NOMO-1 (cell line): Measurements from ENCODE around the gene SYT11.
"Not testable (repeated sequence)": the region's sequence is repeated elsewhere in the genome, so short reads cannot be mapped to it uniquely, and the experiment has no call there.

Experiments
- DNase-seq, 2 experiments: peaks; one replicate each; lab custom pipeline; 2025; ENCODE audit not compliant: unreplicated experiment in 2 of 2; lab: John Stamatoyannopoulos, UW

The SYT11 gene

GRCh38 chr1:155895617-155896016 is 36.2 kb downstream of the SYT11 start:
- not testable (repeated sequence) for DNase-seq

- DNase-seq, result not testable (repeated sequence)
Measured at GRCh38 chr1:155896476-155896875, 37.1 kb downstream of the SYT11 start.

GRCh38 chr1:155897746-155898145 is 38.4 kb downstream of the SYT11 start:
- DNase-seq, result no peak

- no peak for DNase-seq
Measured at GRCh38 chr1:155898888-155899287, 39.5 kb downstream of the SYT11 start.

GRCh38 chr1:155899683-155900082 is 40.3 kb downstream of the SYT11 start:
- no peak for DNase-seq

GRCh38 chr1:155900161-155900560 is 40.8 kb downstream of the SYT11 start:
- no peak for DNase-seq

GRCh38 chr1:155904261-155904660 is 44.9 kb downstream of the SYT11 start:
- no peak for DNase-seq

GRCh38 chr1:155909894-155910293 is 50.5 kb downstream of the SYT11 start:
- DNase-seq, result peak; percentile 53 to 84

- DNase-seq, result peak in 1 of 2 experiments; percentile 15
Measured at GRCh38 chr1:155910621-155911121, 51.3 kb downstream of the SYT11 start.

- peak; percentile 66 to 78 for DNase-seq
Measured at GRCh38 chr1:155911156-155912055, 52.0 kb downstream of the SYT11 start, which contains the start of gene RIT1. RIT1 (minus strand) TSS chr1:155911349; CDS start chr1:155910761, 588 bp downstream.

GRCh38 chr1:155912056-155912536 is 52.7 kb downstream of the SYT11 start:
- no peak for DNase-seq

- no peak for DNase-seq
Measured at GRCh38 chr1:155913969-155914757, 54.8 kb downstream of the SYT11 start.

GRCh38 chr1:155918660-155919059 is 59.3 kb downstream of the SYT11 start:
- DNase-seq, result no peak

- no peak for DNase-seq
Measured at GRCh38 chr1:155919801-155920200, 60.4 kb downstream of the SYT11 start.

- no peak for DNase-seq
Measured at GRCh38 chr1:155920717-155921116, 61.4 kb downstream of the SYT11 start.

- DNase-seq, result no peak
Measured at GRCh38 chr1:155925506-155925905, 66.1 kb downstream of the SYT11 start.

GRCh38 chr1:155929057-155929456 is 69.7 kb downstream of the SYT11 start:
- DNase-seq, result no peak

- not testable (repeated sequence) for DNase-seq
Measured at GRCh38 chr1:155930725-155931124, 71.4 kb downstream of the SYT11 start.

GRCh38 chr1:155931332-155932038 is 72.1 kb downstream of the SYT11 start:
- DNase-seq, result no peak

- no peak for DNase-seq
Measured at GRCh38 chr1:155932081-155932480, 72.7 kb downstream of the SYT11 start.

GRCh38 chr1:155932487-155932886 is 73.1 kb downstream of the SYT11 start:
- no peak for DNase-seq
